Neural cell (in vitro differentiated cells): ENCODE data around the gene PPP2R5E. TPM values are rescaled to one million over a fixed set of nuclear protein-coding genes. Genes with fewer than 3 reads are reported as not detected.

ENCODE experiments used
- H2AFZ ChIP-seq: fragments of 200-600, 300-800 bp; sonication (generic), shearing (Covaris generic); 2 replicates; pipeline ENCODE4 v1.6.0; 2014; ENCODE audit warnings: low read depth, mild to moderate bottlenecking, antibody characterized with exemption, low read length, moderate library complexity
- H3F3A ChIP-seq: fragments of 200-600 bp; shearing (Covaris generic); 2 replicates; pipeline ENCODE4 v1.6.1; 2016; ENCODE audit warnings: mild to moderate bottlenecking, moderate library complexity, mixed read lengths, antibody characterized with exemption, low read length; ENCODE audit not compliant: insufficient read depth, poor library complexity, severe bottlenecking
- H3K27ac ChIP-seq: fragments of 200-600, 300-800 bp; sonication (generic), shearing (Covaris generic); 2 replicates; pipeline ENCODE4 v1.5.1; 2014; ENCODE audit warnings: mild to moderate bottlenecking, low read length, moderate library complexity
- H3K27me3 ChIP-seq: fragments of 300-800, 200-600 bp; sonication (generic), shearing (Covaris generic); 2 replicates; pipeline ENCODE4 v1.6.0; 2014; ENCODE audit warnings: mild to moderate bottlenecking, low read depth, low read length, moderate library complexity; ENCODE audit not compliant: insufficient read depth
- H3K36me3 ChIP-seq: fragments of 300-800, 200-600 bp; sonication (generic), shearing (Covaris generic); 2 replicates; pipeline ENCODE4 v1.5.1; 2014; ENCODE audit warnings: mild to moderate bottlenecking, antibody characterized with exemption, low read length, moderate library complexity; ENCODE audit not compliant: insufficient read depth
- H3K4me2 ChIP-seq: fragments of 300-800, 200-600 bp; sonication (generic), shearing (Covaris generic); 2 replicates; pipeline ENCODE4 v1.6.0; 2014; ENCODE audit warnings: mild to moderate bottlenecking, low read length
- H3K4me3 ChIP-seq: fragments of 300-800, 200-600 bp; sonication (generic), shearing (Covaris generic); 2 replicates; pipeline ENCODE4 v1.5.1; 2014; ENCODE audit warnings: mild to moderate bottlenecking, low read length, moderate library complexity
- H3K79me2 ChIP-seq: fragments of 200-600 bp; shearing (Covaris generic); replicated peaks from 2 replicates; pipeline ENCODE4 v1.6.0; 2014; ENCODE audit warnings: mild to moderate bottlenecking, low read length, moderate library complexity; ENCODE audit not compliant: insufficient read depth
- H3K9ac ChIP-seq: fragments of 300-800, 200-600 bp; sonication (generic), shearing (Covaris generic); 2 replicates; pipeline ENCODE4 v1.6.1; 2016; ENCODE audit warnings: mild to moderate bottlenecking, low read length, mixed read lengths
- H3K9me2 ChIP-seq: fragments of 200-600 bp; shearing (Covaris generic); 2 replicates; pipeline ENCODE4 v1.6.1; 2016; ENCODE audit warnings: mild to moderate bottlenecking, low read length, mixed read lengths; ENCODE audit not compliant: insufficient read depth
- H3K9me3 ChIP-seq: fragments of 200-600, 300-800 bp; sonication (generic), shearing (Covaris generic); 2 replicates; pipeline ENCODE4 v1.6.1; 2016; ENCODE audit warnings: mild to moderate bottlenecking, mixed run types, low read length, moderate library complexity, mixed read lengths
- H4K20me1 ChIP-seq: fragments of 200-600 bp; shearing (Covaris generic); 2 replicates; pipeline ENCODE4 v1.6.1; 2016; ENCODE audit warnings: mild to moderate bottlenecking, mixed run types; ENCODE audit not compliant: insufficient read depth
- CTCF ChIP-seq: fragments of 450-650 bp; IDR thresholded peaks from 2 replicates; pipeline ENCODE4 v1.5.1; 2014; ENCODE audit warnings: antibody characterized with exemption, mild to moderate bottlenecking, moderate library complexity; ENCODE audit not compliant: poor library complexity, severe bottlenecking
- EP300 ChIP-seq: fragments of 450-650 bp; conservative IDR thresholded peaks from 2 replicates; pipeline ENCODE4 v1.6.1; 2014; ENCODE audit warnings: antibody characterized with exemption, mild to moderate bottlenecking, moderate library complexity; ENCODE audit not compliant: poor library complexity, severe bottlenecking
- EZH2 ChIP-seq: fragments of 200-600, 300-800 bp; shearing (Covaris generic), sonication (generic); IDR thresholded peaks from 2 replicates; pipeline ENCODE4 v1.6.1; 2014; ENCODE audit warnings: antibody characterized with exemption, low read length, borderline replicate concordance, mild to moderate bottlenecking; ENCODE audit not compliant: insufficient read depth, poor library complexity, severe bottlenecking
- MXI1 ChIP-seq: fragments of 450-650 bp; conservative IDR thresholded peaks from 2 replicates; pipeline ENCODE4 v1.6.1; 2014; ENCODE audit warnings: antibody characterized with exemption, mild to moderate bottlenecking; ENCODE audit not compliant: poor library complexity, severe bottlenecking
- POLR2AphosphoS5 ChIP-seq: IDR thresholded peaks from 2 replicates; pipeline ENCODE4 v1.6.1; 2012
- RAD21 ChIP-seq: fragments of 450-650 bp; conservative IDR thresholded peaks from 2 replicates; pipeline ENCODE4 v1.6.1; 2014; ENCODE audit warnings: antibody characterized with exemption, mild to moderate bottlenecking, moderate library complexity
- REST ChIP-seq: IDR thresholded peaks from 2 replicates; pipeline ENCODE4 v1.6.1; 2012; ENCODE audit warnings: borderline replicate concordance
- SMC3 ChIP-seq: fragments of 450-650 bp; conservative IDR thresholded peaks from 2 replicates; pipeline ENCODE4 v1.6.1; 2014; ENCODE audit warnings: antibody characterized with exemption, mild to moderate bottlenecking, moderate library complexity; ENCODE audit not compliant: poor library complexity
- TAF1 ChIP-seq: IDR thresholded peaks from 2 replicates; pipeline ENCODE4 v1.6.1; 2012; ENCODE audit warnings: low read depth
- polyA plus RNA-seq: library from polyadenylated mRNA; depleted of rRNA; stranded (reverse); fragments of >200 nt; gene quantifications from 2 replicates; pipeline ENCODE4 v1.2.3, GENCODE V29; 2014

Gene PPP2R5E
- polyA plus RNA-seq, 1 donor from 2014 or later: 26.7 TPM

- Histone ChIP-seq H4K20me1 (no peaks in the 10 kb centered on the region), H3K79me2 (peaks cover 43% of the 10 kb centered on the region)
These were observed 68.3 kb downstream of the PPP2R5E start for GRCh38 chr14:63474844-63475243.

GRCh38 chr14:63474111-63474510, 69.1 kb downstream of the PPP2R5E start:
- no peaks in the 10 kb centered on the region for H3K9me3 ChIP-seq
- H3K9ac ChIP-seq: no peak overlapping the region
- H3K36me3 ChIP-seq: no peaks in the 10 kb centered on the region
- H3F3A ChIP-seq: no peaks in the 10 kb centered on the region
- H3K4me3 ChIP-seq: no peak overlapping the region
- peaks cover 48% of the 10 kb centered on the region for H3K79me2 ChIP-seq
- H3K4me2 ChIP-seq: no peak overlapping the region
- H2AFZ ChIP-seq: no peak overlapping the region
- H3K27ac ChIP-seq: no peak overlapping the region
- H3K27me3 ChIP-seq: no peaks in the 10 kb centered on the region
- no peaks in the 10 kb centered on the region for H4K20me1 ChIP-seq
- H3K9me2 ChIP-seq: no peaks in the 10 kb centered on the region
- TF ChIP-seq MXI1 (no peak), EP300 (no peak), TAF1 (no peak), EZH2 (no peak), RAD21 (no peak), SMC3 (no peak), CTCF (no peak)

More at GRCh38 chr14:63474844-63475243, 68.3 kb downstream of the PPP2R5E start:
- Histone ChIP-seq H3K36me3 (no peaks in the 10 kb centered on the region), H3K9me3 (no peaks in the 10 kb centered on the region), H3K4me2 (no peak overlapping the region), H3K9me2 (no peaks in the 10 kb centered on the region), H3K9ac (no peak overlapping the region), H3K27ac (no peak overlapping the region), H2AFZ (no peak overlapping the region), H3F3A (no peaks in the 10 kb centered on the region), H3K4me3 (no peak overlapping the region), H3K27me3 (no peaks in the 10 kb centered on the region)
- TF ChIP-seq EP300 (no peak), CTCF (no peak), RAD21 (no peak), REST (no peak), MXI1 (no peak), EZH2 (no peak), TAF1 (no peak), POLR2AphosphoS5 (no peak), SMC3 (no peak)
